Mesenchymal stem cell (in vitro differentiated cells and primary cell): ENCODE measurements around the gene CDR2.
A peak's percentile ranks its signal among the peaks of the same experiment; 100 is the strongest.
"Not testable (repeated sequence)": the region's sequence is repeated elsewhere in the genome, so short reads cannot be mapped to it uniquely, and the experiment has no call there.

Source experiments
- DNase-seq: peaks from one replicate; pipeline ENCODE4 v3.0.0-alpha.2; 2013
- H2AFZ ChIP-seq: one replicate; pipeline ENCODE4 v1.6.1; 2013; ENCODE audit warnings: low read depth, mild to moderate bottlenecking, control low read depth, inconsistent platforms, low read length, moderate library complexity
- H2AK5ac ChIP-seq: 2 replicates; pipeline ENCODE4 v1.6.1; 2013; ENCODE audit warnings: low read length, moderate library complexity, mild to moderate bottlenecking, inconsistent platforms; ENCODE audit not compliant: severe bottlenecking
- H2BK120ac ChIP-seq: one replicate; pipeline ENCODE4 v1.6.1; 2013; ENCODE audit warnings: low read depth, mild to moderate bottlenecking, inconsistent platforms, low read length, moderate library complexity
- H2BK12ac ChIP-seq, 2 experiments: one replicate each; pipeline ENCODE4 v1.6.1; 2013; ENCODE audit warnings: inconsistent platforms in 2 of 2, low read length in 2 of 2, mild to moderate bottlenecking in 2 of 2, moderate library complexity in 2 of 2, control low read depth in 1 of 2
- H2BK15ac ChIP-seq: one replicate; pipeline ENCODE4 v1.6.1; 2013; ENCODE audit warnings: mild to moderate bottlenecking, low read depth, inconsistent platforms; ENCODE audit not compliant: poor library complexity, severe bottlenecking
- H2BK5ac ChIP-seq: 2 replicates; pipeline ENCODE4 v1.6.1; 2013; ENCODE audit warnings: low read depth, mild to moderate bottlenecking, low read length, control low read depth, inconsistent platforms; ENCODE audit not compliant: poor library complexity, severe bottlenecking
- H3K14ac ChIP-seq, 2 experiments: one replicate each; pipeline ENCODE4 v1.6.1; 2013; ENCODE audit warnings: inconsistent platforms in 2 of 2, low read length in 2 of 2, control low read depth in 1 of 2, mild to moderate bottlenecking in 1 of 2, moderate library complexity in 1 of 2
- H3K18ac ChIP-seq, 2 experiments: one replicate each; pipeline ENCODE4 v1.6.1; 2013; ENCODE audit warnings: inconsistent platforms in 2 of 2, low read length in 2 of 2, control low read depth in 1 of 2, low read depth in 1 of 2, mild to moderate bottlenecking in 1 of 2
- H3K23ac ChIP-seq, 2 experiments: one replicate each; pipeline ENCODE4 v1.6.1; 2013; ENCODE audit warnings: inconsistent platforms in 2 of 2, low read length in 2 of 2, mild to moderate bottlenecking in 2 of 2, moderate library complexity in 2 of 2, control low read depth in 1 of 2
- H3K27ac ChIP-seq: 2 replicates; pipeline ENCODE4 v1.5.1; 2013; ENCODE audit warnings: mild to moderate bottlenecking, moderate library complexity, low read length, control low read depth, inconsistent platforms; ENCODE audit not compliant: poor library complexity, severe bottlenecking
- H3K27me3 ChIP-seq, 2 experiments: 2 replicates each; pipeline versions ENCODE4 v1.6.1 to v1.7.0; 2013; ENCODE audit warnings: low read length in 2 of 2, mild to moderate bottlenecking in 2 of 2, moderate library complexity in 2 of 2, control low read depth in 1 of 2, inconsistent platforms in 1 of 2; ENCODE audit not compliant: control insufficient read depth in 1 of 2, insufficient read depth in 1 of 2
- H3K36me3 ChIP-seq, 2 experiments: 2 replicates each; pipeline versions ENCODE4 v1.6.1 to v1.7.0; 2013; ENCODE audit warnings: low read length in 2 of 2, control low read depth in 1 of 2, inconsistent platforms in 1 of 2, low read depth in 1 of 2, mild to moderate bottlenecking in 1 of 2; ENCODE audit not compliant: insufficient read depth in 2 of 2, control insufficient read depth in 1 of 2
- H3K4ac ChIP-seq, 2 experiments: one replicate each; pipeline ENCODE4 v1.6.1; 2013; ENCODE audit warnings: inconsistent platforms in 2 of 2, low read length in 2 of 2, mild to moderate bottlenecking in 2 of 2, moderate library complexity in 2 of 2, control low read depth in 1 of 2, low read depth in 1 of 2
- H3K4me1 ChIP-seq: 2 replicates; pipeline ENCODE4 v1.6.1; 2013; ENCODE audit warnings: low read depth, low read length, control low read depth; ENCODE audit not compliant: control insufficient read depth, insufficient read depth
- H3K4me2 ChIP-seq: 2 replicates; pipeline ENCODE4 v1.6.1; 2013; ENCODE audit warnings: low read length, mild to moderate bottlenecking, inconsistent platforms; ENCODE audit not compliant: poor library complexity, severe bottlenecking
- H3K4me3 ChIP-seq, 2 experiments: 2 replicates each; pipeline versions ENCODE4 v1.5.1 to v1.7.0; 2013; ENCODE audit warnings: low read length in 2 of 2, mild to moderate bottlenecking in 2 of 2, control low read depth in 1 of 2, low read depth in 1 of 2; ENCODE audit not compliant: insufficient read depth in 1 of 2
- H3K79me1 ChIP-seq: replicated peaks from 2 replicates; pipeline ENCODE4 v1.6.1; 2013; ENCODE audit warnings: mild to moderate bottlenecking, control low read depth, low read length, inconsistent platforms; ENCODE audit not compliant: poor library complexity, severe bottlenecking
- H3K9ac ChIP-seq: 2 replicates; pipeline ENCODE4 v1.7.0; 2013; ENCODE audit warnings: mild to moderate bottlenecking, low read length, moderate library complexity
- H3K9me3 ChIP-seq: 2 replicates; pipeline ENCODE4 v1.7.0; 2013; ENCODE audit warnings: mild to moderate bottlenecking, low read length; ENCODE audit not compliant: control insufficient read depth
- H4K8ac ChIP-seq: one replicate; pipeline ENCODE4 v1.6.1; 2013; ENCODE audit warnings: inconsistent platforms, mild to moderate bottlenecking, low read length, moderate library complexity
- H4K91ac ChIP-seq: one replicate; pipeline ENCODE4 v1.6.1; 2013; ENCODE audit warnings: mild to moderate bottlenecking, low read length, inconsistent platforms
- WGBS: methylation state at CpG from one replicate; pipeline ENCODE4 v1.1.7; 2013; ENCODE audit warnings: mixed read lengths; 5-methylcytosine and 5-hydroxymethylcytosine counted together

Gene CDR2

GRCh38 chr16:22306788-22307187, 67.6 kb downstream of the CDR2 start:
- DNase-seq, result no peak
- H3K9me3 ChIP-seq, result no peaks in the 10 kb centered on the region

GRCh38 chr16:22304411-22304810, 70.0 kb downstream of the CDR2 start:
- no peak overlapping the region for H2BK15ac ChIP-seq
- H2BK5ac ChIP-seq, result no peak overlapping the region
- peaks cover 3% of the 10 kb centered on the region for H3K4me1 ChIP-seq
- H2AK5ac ChIP-seq, result no peak overlapping the region
- H4K8ac ChIP-seq, result no peak overlapping the region
- peaks cover 64% of the 10 kb centered on the region for H3K79me1 ChIP-seq
- H2BK12ac ChIP-seq, result no peak overlapping the region
- no peak overlapping the region for H3K4ac ChIP-seq
- H3K4me2 ChIP-seq, result no peak overlapping the region
- no peak overlapping the region for H3K18ac ChIP-seq
- no peak overlapping the region for H3K14ac ChIP-seq
- H3K4me3 ChIP-seq, result no peak overlapping the region
- 100% methylated on average over 4 of the region's 4 CpGs for WGBS
- H2AFZ ChIP-seq, result no peak overlapping the region
- H3K27me3 ChIP-seq, result no peaks in the 10 kb centered on the region
- DNase-seq, result no peak
- H3K23ac ChIP-seq, result no peak overlapping the region
- peaks cover 66 to 68% of the 10 kb centered on the region in 2 experiments for H3K36me3 ChIP-seq
- H2BK120ac ChIP-seq, result no peak overlapping the region
- H3K9ac ChIP-seq, result no peak overlapping the region
- H3K9me3 ChIP-seq, result no peaks in the 10 kb centered on the region
- no peak overlapping the region for H3K27ac ChIP-seq
- no peak overlapping the region for H4K91ac ChIP-seq

More at GRCh38 chr16:22306788-22307187, 67.6 kb downstream of the CDR2 start:
- Histone ChIP-seq H3K4me2 (no peak overlapping the region), H2BK15ac (no peak overlapping the region), H3K4me1 (peaks cover 2% of the 10 kb centered on the region), H3K4ac (no peak overlapping the region), H3K36me3 (peaks cover 77 to 84% of the 10 kb centered on the region in 2 experiments), H2BK12ac (no peak overlapping the region), H2AK5ac (no peak overlapping the region), H3K14ac (no peak overlapping the region), H3K27me3 (no peaks in the 10 kb centered on the region), H2AFZ (no peak overlapping the region), H3K23ac (no peak overlapping the region), H3K4me3 (no peak overlapping the region), H3K79me1 (peaks cover 59% of the 10 kb centered on the region), H4K91ac (peak overlapping the region; percentile 74), H2BK5ac (no peak overlapping the region), H3K9ac (no peak overlapping the region), H3K27ac (no peak overlapping the region), H2BK120ac (no peak overlapping the region), H4K8ac (no peak overlapping the region), H3K18ac (no peak overlapping the region)
- 93% methylated on average over 9 of the region's 9 CpGs for WGBS

GRCh38 chr16:22302776-22303363, 71.5 kb downstream of the CDR2 start:
- Histone ChIP-seq H2BK12ac (no peak overlapping the region), H2AK5ac (no peak overlapping the region), H3K27me3 (no peaks in the 10 kb centered on the region), H3K4ac (no peak overlapping the region), H3K9ac (no peak overlapping the region), H3K18ac (no peak overlapping the region), H3K14ac (no peak overlapping the region), H2BK5ac (no peak overlapping the region), H3K4me1 (peaks cover 2% of the 10 kb centered on the region), H4K91ac (no peak overlapping the region), H2BK120ac (no peak overlapping the region), H3K4me3 (no peak overlapping the region), H2BK15ac (no peak overlapping the region), H3K79me1 (peaks cover 51% of the 10 kb centered on the region), H3K27ac (no peak overlapping the region), H3K23ac (no peak overlapping the region), H3K36me3 (peaks cover 51 to 54% of the 10 kb centered on the region in 2 experiments), H3K4me2 (no peak overlapping the region), H3K9me3 (no peaks in the 10 kb centered on the region), H2AFZ (no peak overlapping the region), H4K8ac (no peak overlapping the region)
- DNase-seq, result no peak
- WGBS, result 98% methylated on average over 12 of the region's 12 CpGs

- not testable (repeated sequence) for H2BK15ac ChIP-seq, H3K4ac ChIP-seq, H2BK120ac ChIP-seq, H3K4me3 ChIP-seq, H3K4me2 ChIP-seq, H2BK5ac ChIP-seq, H3K27me3 ChIP-seq, H3K18ac ChIP-seq, DNase-seq, H2AK5ac ChIP-seq, H4K8ac ChIP-seq, H3K23ac ChIP-seq, H3K27ac ChIP-seq, H3K14ac ChIP-seq, H3K4me1 ChIP-seq, H3K9ac ChIP-seq, H3K9me3 ChIP-seq, H2AFZ ChIP-seq, H4K91ac ChIP-seq, H2BK12ac ChIP-seq
- H3K79me1 ChIP-seq, result peaks cover 37% of the 10 kb centered on the region
- H3K36me3 ChIP-seq, result peaks cover 37 to 40% of the 10 kb centered on the region in 2 experiments
- WGBS, result 94% methylated on average over 7 of the region's 7 CpGs
Observed at GRCh38 chr16:22301423-22301822, 73.0 kb downstream of the CDR2 start.
